ENCODE results near the gene TFCP2.
"Not testable (repeated sequence)": the region's sequence is repeated elsewhere in the genome, so short reads cannot be mapped to it uniquely, and the experiment has no call there.

TFCP2 gene, protein sequence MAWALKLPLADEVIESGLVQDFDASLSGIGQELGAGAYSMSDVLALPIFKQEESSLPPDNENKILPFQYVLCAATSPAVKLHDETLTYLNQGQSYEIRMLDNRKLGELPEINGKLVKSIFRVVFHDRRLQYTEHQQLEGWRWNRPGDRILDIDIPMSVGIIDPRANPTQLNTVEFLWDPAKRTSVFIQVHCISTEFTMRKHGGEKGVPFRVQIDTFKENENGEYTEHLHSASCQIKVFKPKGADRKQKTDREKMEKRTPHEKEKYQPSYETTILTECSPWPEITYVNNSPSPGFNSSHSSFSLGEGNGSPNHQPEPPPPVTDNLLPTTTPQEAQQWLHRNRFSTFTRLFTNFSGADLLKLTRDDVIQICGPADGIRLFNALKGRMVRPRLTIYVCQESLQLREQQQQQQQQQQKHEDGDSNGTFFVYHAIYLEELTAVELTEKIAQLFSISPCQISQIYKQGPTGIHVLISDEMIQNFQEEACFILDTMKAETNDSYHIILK

DNA sequence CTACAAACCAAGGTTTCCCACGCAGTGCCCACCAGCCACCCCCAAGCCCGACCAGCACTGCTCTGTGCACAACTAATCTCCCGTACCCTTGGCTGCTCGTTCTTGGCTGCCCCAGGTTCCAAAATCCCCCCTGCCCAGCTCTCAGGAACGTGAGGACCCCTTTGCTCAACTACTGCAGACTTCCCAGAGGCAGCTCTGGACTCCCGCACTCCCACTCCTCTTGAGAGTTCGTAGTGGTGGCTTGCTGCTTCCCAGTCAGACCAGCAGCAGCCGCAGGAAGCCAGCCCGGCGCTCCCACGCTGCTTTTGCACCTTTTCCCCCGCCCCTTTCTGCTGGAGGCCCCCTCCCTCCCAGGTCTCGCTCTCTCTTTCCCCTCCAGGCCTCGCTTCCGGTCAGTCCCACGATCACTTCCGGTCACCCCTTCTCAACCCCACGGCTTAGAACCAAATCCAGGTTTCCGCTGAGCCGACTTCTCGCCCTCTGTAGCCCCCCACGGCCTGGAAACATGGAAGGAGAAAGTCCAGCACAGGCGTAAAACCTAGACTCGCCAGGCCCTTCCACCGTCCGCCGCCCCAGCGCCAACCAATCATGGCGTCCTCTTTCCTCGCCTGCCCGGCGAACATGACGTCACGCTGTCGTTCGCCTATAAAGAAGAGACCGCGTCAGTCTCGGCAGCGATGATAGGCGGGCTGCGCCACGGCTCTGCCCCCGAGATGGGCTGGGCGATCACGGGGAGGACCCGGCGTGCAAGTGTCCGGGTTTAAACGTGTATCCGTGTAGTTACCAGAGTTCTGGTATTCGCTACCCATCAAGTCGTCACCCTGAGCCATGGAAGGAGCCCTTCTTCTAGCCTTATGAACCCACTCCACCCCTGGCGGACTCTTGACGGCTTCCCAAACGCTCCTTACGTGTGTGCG is at the start of gene TFCP2:
Gene TFCP2 (minus strand): TSS at position 621 of the 917 bp plus-strand sequence. CDS start 713 bp downstream, outside the sequence.
- Mint-ChIP-seq H3K27me3 (ENCODE audit: low read depth) (no peaks in the 10 kb centered on the region), H3K9me3 (no peaks in the 10 kb centered on the region), H3K27ac (peak within 1 kb of the TSS in 2 of 3 experiments; percentile 76 to 84), H3K4me3 (peak within 1 kb of the TSS; percentile 81 to 83 (median 82)), H3K4me1 (peaks cover 12% of the 10 kb centered on the region), H3K36me3 (ENCODE audit: low read depth) (no peaks in the 10 kb centered on the region)
- TF ChIP-seq, protein P1, sequence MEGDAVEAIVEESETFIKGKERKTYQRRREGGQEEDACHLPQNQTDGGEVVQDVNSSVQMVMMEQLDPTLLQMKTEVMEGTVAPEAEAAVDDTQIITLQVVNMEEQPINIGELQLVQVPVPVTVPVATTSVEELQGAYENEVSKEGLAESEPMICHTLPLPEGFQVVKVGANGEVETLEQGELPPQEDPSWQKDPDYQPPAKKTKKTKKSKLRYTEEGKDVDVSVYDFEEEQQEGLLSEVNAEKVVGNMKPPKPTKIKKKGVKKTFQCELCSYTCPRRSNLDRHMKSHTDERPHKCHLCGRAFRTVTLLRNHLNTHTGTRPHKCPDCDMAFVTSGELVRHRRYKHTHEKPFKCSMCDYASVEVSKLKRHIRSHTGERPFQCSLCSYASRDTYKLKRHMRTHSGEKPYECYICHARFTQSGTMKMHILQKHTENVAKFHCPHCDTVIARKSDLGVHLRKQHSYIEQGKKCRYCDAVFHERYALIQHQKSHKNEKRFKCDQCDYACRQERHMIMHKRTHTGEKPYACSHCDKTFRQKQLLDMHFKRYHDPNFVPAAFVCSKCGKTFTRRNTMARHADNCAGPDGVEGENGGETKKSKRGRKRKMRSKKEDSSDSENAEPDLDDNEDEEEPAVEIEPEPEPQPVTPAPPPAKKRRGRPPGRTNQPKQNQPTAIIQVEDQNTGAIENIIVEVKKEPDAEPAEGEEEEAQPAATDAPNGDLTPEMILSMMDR (IDR thresholded peaks at IDR 0.05; ENCODE audit: unreplicated experiment in 3 of 3) = no peak

DNA sequence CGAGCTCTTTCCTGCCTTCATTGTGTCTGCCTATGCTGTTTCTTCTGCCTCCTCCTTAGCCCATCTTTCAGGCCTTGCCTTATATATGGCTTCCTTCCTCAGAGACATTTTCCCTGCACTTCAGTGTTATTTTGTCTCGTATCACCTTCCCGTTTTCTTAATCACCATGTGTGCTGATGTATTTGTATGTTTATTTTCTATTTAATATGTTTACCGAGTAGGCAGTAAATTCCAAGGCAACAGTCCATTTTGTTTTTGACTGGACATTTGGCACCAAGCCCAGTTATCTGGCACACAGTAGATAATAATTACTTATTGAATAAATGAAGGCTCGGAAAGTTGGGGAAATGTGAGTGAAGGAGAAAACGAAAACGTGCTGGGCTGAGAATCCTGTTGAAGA is 49.5 kb upstream of the TFCP2 start:
- H3K27me3 Mint-ChIP-seq (ENCODE audit: low read depth) = no peaks in the 10 kb centered on the region
- TF ChIP-seq, protein P1 (IDR thresholded peaks at IDR 0.05; ENCODE audit: unreplicated experiment in 3 of 3) = no peak
- H3K36me3 Mint-ChIP-seq (ENCODE audit: low read depth) = no peaks in the 10 kb centered on the region
- H3K4me1 Mint-ChIP-seq = peaks cover 14% of the 10 kb centered on the region
- no peaks in the 10 kb centered on the region for H3K9me3 Mint-ChIP-seq
- peak overlapping the region in 2 of 3 experiments; percentile 8 to 25 for H3K27ac Mint-ChIP-seq
- peak overlapping the region in 1 of 3 experiments; percentile 13 for H3K4me3 Mint-ChIP-seq

DNA sequence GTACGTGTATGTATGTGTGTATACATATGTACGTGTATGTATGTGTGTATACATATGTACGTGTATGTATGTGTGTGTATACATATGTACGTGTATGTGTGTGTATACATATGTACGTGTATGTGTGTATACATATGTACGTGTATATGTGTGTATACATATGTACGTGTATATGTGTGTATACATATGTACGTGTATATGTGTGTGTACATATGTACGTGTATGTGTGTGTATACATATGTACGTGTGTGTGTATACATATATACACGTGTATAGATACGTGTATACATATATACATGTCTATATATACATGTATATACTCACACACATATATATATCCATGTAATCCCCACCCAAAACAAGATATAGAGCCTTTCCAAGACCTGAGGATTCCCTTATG is 46.9 kb upstream of the TFCP2 start:
- H3K4me1 Mint-ChIP-seq = peaks cover 19% of the 10 kb centered on the region
- H3K27ac Mint-ChIP-seq; H3K27me3 Mint-ChIP-seq (ENCODE audit: low read depth); H3K4me3 Mint-ChIP-seq; H3K9me3 Mint-ChIP-seq; H3K36me3 Mint-ChIP-seq (ENCODE audit: low read depth): not testable (repeated sequence)

DNA sequence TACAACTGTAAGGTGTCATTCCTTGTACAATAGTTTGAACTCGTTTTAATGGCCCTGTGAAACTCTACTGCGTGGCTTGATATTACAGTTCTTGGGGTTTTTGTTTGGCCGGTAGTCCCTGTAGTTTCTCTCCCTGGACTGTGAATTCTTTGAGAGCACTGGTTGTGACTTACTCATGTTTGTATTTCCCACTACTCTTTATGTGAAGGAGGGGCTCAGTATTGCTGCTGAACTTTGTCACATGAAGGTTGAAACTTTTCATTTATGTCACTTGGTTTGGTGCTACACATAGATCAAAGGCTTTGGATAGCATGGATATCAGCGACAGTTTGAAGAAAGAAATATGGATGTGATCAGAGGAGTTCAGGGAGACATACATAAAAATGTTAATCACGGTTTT is 46.4 kb upstream of the TFCP2 start:
- TF ChIP-seq, protein P1 (IDR thresholded peaks at IDR 0.05; ENCODE audit: unreplicated experiment in 3 of 3) = no peak

DNA sequence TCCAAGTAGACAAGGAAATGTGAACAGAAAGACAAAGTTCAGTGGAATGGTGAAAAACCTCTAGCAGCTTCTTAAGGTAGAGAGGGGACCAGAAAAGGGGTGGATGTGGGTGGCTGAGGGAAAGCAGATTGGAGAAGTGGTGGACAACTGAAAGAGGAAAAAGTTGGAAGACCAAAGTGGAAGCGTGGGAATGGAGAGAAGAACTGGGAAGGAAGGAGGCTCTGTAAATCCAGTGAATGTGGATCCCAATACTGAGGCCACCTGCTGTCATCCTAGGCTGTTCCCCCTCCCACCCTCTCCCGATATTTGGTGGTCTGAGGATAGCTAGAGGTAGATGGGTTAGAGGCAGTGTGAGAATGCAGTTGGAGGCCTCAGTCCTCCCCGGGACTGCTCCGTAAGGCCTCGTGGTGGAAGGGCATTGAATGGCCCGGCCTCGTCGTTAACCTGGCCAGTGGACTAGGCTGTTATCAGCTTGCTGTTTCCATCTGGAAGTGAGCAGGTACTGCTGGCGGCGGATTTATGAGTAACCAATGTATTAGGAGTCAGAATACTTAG is 45.7 kb upstream of the TFCP2 start:
- peaks cover 19% of the 10 kb centered on the region for H3K4me1 Mint-ChIP-seq
- H3K9me3 Mint-ChIP-seq = no peaks in the 10 kb centered on the region
- H3K27me3 Mint-ChIP-seq (ENCODE audit: low read depth) = no peaks in the 10 kb centered on the region
- H3K36me3 Mint-ChIP-seq (ENCODE audit: low read depth) = no peaks in the 10 kb centered on the region
- H3K4me3 Mint-ChIP-seq = peak overlapping the region; percentile 79 to 90 (median 83)
- H3K27ac Mint-ChIP-seq = peak overlapping the region; percentile 75 to 93 (median 92)
- TF ChIP-seq, protein P1 (IDR thresholded peaks at IDR 0.05; ENCODE audit: unreplicated experiment in 3 of 3) = no peak

More for the DNA sequence above, 46.4 kb upstream of the TFCP2 start:
- Mint-ChIP-seq H3K4me1 (peaks cover 19% of the 10 kb centered on the region), H3K27me3 (ENCODE audit: low read depth) (no peaks in the 10 kb centered on the region), H3K36me3 (ENCODE audit: low read depth) (no peaks in the 10 kb centered on the region), H3K27ac (peak overlapping the region; percentile 59 to 93 (median 75)), H3K9me3 (no peaks in the 10 kb centered on the region), H3K4me3 (peak overlapping the region; percentile 70 to 83 (median 79))

All from nephron (organoid).